Activated CD4-positive, alpha-beta T cell treated with anti-CD3 and anti-CD28 coated beads, Interleukin-2, amount 10 ng/mL, durations not matched to agents 7 days and 5 days (primary cell): ENCODE data around the gene CASTOR1. TPM values are rescaled to one million over a fixed set of nuclear protein-coding genes. Genes with fewer than 3 reads are reported as not detected.

ENCODE experiments used
- CTCF ChIA-PET: fragments of 350-600 bp; sonication (Branson Sonifier 250); formaldehyde crosslinking; loops from one replicate; lab custom pipeline; 2021; ENCODE audit warnings: antibody characterized with exemption; lab: Charles Lee
- POLR2A ChIA-PET: fragments of 350-600 bp; sonication (Branson Sonifier 250); formaldehyde crosslinking; loops from one replicate; lab custom pipeline; 2021; ENCODE audit warnings: antibody characterized with exemption; lab: Charles Lee
- DNase-seq: peaks from one replicate; pipeline ENCODE4 v3.0.0-alpha.2; 2020
- H3K27ac Mint-ChIP-seq: one replicate; pipeline ENCODE4 v1.8.0; 2021; ENCODE audit warnings: mild to moderate bottlenecking, moderate library complexity, mixed read lengths
- H3K27me3 Mint-ChIP-seq: one replicate; pipeline ENCODE4 v1.8.0; 2021; ENCODE audit warnings: mixed read lengths
- H3K36me3 Mint-ChIP-seq: one replicate; pipeline ENCODE4 v1.8.0; 2021; ENCODE audit warnings: low read depth, mixed read lengths
- H3K4me1 Mint-ChIP-seq: one replicate; pipeline ENCODE4 v1.8.0; 2021; ENCODE audit warnings: mixed read lengths
- H3K4me3 Mint-ChIP-seq: one replicate; pipeline ENCODE4 v1.8.0; 2021; ENCODE audit warnings: mild to moderate bottlenecking, moderate library complexity, mixed read lengths
- H3K9me3 Mint-ChIP-seq: one replicate; pipeline ENCODE4 v1.8.0; 2021; ENCODE audit warnings: mixed read lengths
- total RNA-seq, 2 experiments: library from RNA; stranded (reverse); gene quantifications; one replicate each; pipeline ENCODE4 v1.2.3, GENCODE V29; 2021

CASTOR1 gene
- total RNA-seq, 2 experiments from 2014 or later, result 16.7 to 20.0 TPM

DNA sequence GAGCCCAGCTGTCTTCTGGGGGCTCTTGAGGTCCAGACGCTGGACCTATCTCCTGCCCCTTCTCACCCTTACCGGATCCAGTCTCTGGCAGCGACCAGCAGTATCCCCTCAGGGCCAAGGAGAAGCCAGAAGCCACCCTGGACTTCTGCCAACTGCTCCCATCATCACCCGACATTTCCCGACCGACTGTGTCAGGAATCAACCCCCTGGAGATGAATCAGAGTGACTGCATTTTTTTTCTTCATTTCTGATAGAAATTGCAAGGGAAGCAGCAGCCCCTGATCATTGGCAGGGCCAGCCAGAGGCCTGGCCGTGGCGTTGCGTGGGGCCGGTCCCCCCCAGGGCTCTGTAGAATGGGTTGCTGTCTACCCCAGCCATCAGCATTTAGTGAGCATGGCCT is 37.6 kb downstream of the CASTOR1 start:
- H3K27me3 Mint-ChIP-seq, result no peaks in the 10 kb centered on the region
- CTCF ChIA-PET, result interaction anchor here (0.6 to 1.6 kb wide), 4 partner anchors 9 to 144 kb away, joined by 3 to 7 read pairs (median 4); partner anchors contain the start of gene CASTOR1
- no peaks in the 10 kb centered on the region for H3K36me3 Mint-ChIP-seq
- H3K4me1 Mint-ChIP-seq, result peaks cover 74% of the 10 kb centered on the region
- H3K9me3 Mint-ChIP-seq, result no peaks in the 10 kb centered on the region
- POLR2A ChIA-PET, result interaction anchor here (0.7 kb wide), 1 partner anchor 31 kb away, joined by 3 read pairs; no protein-coding TSS in a partner anchor
- no peak overlapping the region for H3K27ac Mint-ChIP-seq
- no peak overlapping the region for H3K4me3 Mint-ChIP-seq
- no peak for DNase-seq

DNA sequence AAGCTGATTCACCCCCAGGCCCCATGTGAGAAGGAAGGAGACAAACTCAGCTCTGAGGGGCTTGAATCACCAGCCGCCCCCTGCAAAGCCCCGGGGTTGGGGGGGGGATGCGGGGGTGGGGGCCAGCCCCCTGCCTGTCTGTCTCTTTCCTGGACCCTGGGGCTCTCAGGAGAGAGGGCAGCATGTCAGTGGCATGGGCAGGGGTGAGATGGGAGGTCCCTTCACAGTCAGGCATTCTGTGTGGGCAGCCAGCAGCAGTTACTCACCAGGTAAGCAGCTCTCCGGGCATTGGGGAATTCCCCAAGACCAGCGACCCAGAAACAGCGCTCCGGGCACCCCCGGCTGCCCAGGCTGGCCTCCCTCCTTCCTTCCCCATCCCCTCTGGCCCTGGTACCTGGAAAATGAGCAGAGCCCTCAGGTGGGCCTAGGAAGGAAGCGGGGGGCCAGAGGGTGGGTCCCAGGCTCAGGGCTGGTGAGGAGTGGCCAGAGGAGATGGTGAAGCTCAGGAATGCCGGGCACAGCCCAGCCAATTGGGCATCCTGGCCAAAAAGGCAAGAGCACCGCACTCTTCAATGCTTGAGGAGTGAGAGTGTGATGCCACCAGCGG is 38.5 kb downstream of the CASTOR1 start:
- Mint-ChIP-seq H3K36me3 (peaks cover 3% of the 10 kb centered on the region), H3K4me3 (no peak overlapping the region), H3K9me3 (no peaks in the 10 kb centered on the region), H3K4me1 (peaks cover 74% of the 10 kb centered on the region), H3K27ac (no peak overlapping the region), H3K27me3 (no peaks in the 10 kb centered on the region)
- DNase-seq, result no peak
- ChIA-PET POLR2A (no interaction called here), CTCF (interaction anchor here (0.9 to 1.7 kb wide), 6 partner anchors 13 to 143 kb away, joined by 3 to 7 read pairs (median 4); partner anchors contain the start of gene CASTOR1)

DNA sequence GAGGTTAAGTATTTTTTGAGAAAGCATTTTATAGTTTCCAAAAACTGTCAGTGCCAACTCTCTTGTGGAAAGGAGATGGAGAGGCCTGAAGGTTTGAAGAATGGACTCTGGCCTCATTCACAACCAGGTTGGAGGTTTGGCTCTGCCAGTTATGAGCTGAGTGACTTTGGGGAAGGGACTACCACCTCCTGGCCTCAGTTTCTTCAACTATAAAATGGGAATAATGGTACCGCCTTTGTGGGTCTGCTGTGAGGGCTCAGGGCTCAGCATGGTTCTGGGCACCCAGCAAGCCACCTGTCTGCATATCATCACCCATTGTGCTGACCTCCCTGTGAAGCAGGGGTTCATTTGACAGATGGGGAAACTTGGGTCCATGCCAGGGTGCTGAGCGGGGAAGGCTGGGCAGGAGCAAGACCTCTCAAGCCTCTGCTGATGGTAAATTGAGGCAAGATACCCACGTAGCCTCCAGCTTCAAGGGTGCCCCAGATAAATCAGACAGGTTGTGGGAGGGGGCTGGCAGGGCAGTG is 39.2 kb downstream of the CASTOR1 start:
- no peaks in the 10 kb centered on the region for H3K9me3 Mint-ChIP-seq
- peaks cover 8% of the 10 kb centered on the region for H3K36me3 Mint-ChIP-seq
- H3K27me3 Mint-ChIP-seq, result no peaks in the 10 kb centered on the region
- CTCF ChIA-PET, result interaction anchor here (0.9 to 1.7 kb wide), 4 partner anchors 30 to 142 kb away, joined by 3 to 5 read pairs (median 4); no protein-coding TSS in a partner anchor
- H3K4me3 Mint-ChIP-seq, result no peak overlapping the region
- H3K4me1 Mint-ChIP-seq, result peaks cover 77% of the 10 kb centered on the region
- no peak for DNase-seq
- POLR2A ChIA-PET, result no interaction called here
- H3K27ac Mint-ChIP-seq, result peak overlapping the region; percentile 60

DNA sequence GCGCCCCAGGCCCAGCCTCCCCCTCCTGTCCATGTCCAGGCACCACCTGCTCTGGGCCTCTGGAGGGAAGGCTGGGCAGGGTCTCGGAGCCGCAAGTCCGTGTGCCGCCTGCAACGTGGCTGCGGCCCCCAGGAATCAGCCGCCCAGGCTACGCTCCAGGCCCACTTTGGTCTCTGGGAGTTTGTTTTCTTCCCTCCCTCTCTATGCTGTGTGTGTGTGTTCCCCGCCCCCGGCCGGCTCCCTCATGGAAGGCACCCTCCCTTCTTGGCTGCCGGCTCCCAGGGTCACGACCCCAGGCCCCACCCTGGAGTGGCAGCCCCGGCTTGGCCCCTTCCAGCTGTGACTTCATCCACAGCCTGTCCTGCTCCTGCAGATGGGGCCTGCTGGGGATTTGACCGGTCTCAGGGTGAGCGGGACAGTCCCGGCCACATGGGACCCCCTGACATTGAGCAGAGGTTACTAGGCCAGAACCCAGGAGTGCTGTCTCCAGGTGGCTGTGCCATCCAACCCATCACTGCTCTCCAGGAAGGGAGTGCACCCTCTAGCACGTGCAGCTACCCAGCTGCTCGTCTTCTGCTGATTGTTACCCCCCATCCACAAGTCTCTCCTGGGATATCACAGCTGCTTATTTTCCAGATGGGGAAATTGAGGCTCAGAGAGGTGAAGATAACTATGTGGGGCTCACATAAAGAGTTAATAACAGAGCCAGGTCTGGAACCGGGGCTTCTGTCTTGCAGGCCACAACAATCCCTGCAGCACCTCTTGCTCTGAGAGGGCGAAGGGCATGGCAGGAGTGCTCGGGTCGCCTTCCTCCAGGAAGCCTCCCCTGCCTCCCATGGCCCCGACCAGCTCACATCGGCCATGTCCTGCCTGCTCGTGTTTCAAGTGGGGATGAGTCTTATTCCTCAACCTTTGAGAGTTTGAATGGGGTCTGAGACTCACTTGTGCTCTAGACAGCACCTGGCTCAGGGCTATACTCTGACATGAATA is 40.0 kb downstream of the CASTOR1 start:
- peaks cover 78% of the 10 kb centered on the region for H3K4me1 Mint-ChIP-seq
- ChIA-PET POLR2A (no interaction called here), CTCF (interaction anchor here (0.8 to 1.7 kb wide), 4 partner anchors 29 to 130 kb away, joined by 3 to 5 read pairs (median 4); no protein-coding TSS in a partner anchor)
- H3K27ac Mint-ChIP-seq, result peak overlapping the region; percentile 60
- H3K9me3 Mint-ChIP-seq, result no peaks in the 10 kb centered on the region
- DNase-seq, result no peak
- no peaks in the 10 kb centered on the region for H3K27me3 Mint-ChIP-seq
- no peak overlapping the region for H3K4me3 Mint-ChIP-seq
- peaks cover 15% of the 10 kb centered on the region for H3K36me3 Mint-ChIP-seq

DNA sequence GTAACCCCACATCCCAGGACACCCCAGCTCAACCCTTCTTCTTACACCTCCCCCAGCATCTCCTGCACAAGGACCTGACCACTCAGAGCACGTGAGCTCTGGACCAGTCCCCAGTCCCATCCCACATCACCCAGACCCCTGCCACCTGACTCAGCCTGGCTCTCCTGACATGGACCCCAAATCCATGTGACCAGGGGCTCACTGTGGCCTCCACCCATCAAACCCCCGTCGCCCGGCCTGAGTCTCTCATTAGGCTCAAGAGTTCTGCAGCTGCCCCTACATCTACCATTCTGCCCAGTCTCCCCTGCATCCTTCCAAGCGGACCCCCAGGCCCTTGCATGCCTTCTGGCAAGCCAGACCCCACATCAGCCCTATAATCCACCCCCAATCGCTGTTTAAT is 40.8 kb downstream of the CASTOR1 start:
- Mint-ChIP-seq H3K4me3 (peak overlapping the region; percentile 99), H3K36me3 (peaks cover 24% of the 10 kb centered on the region), H3K27ac (peak overlapping the region; percentile 84), H3K27me3 (no peaks in the 10 kb centered on the region), H3K9me3 (no peaks in the 10 kb centered on the region), H3K4me1 (peaks cover 81% of the 10 kb centered on the region)
- ChIA-PET CTCF (interaction anchor here (0.7 to 1.2 kb wide), 4 partner anchors 15 to 82 kb away, joined by 3 to 5 read pairs (median 4); no protein-coding TSS in a partner anchor), POLR2A (no interaction called here)
- DNase-seq, result no peak

DNA sequence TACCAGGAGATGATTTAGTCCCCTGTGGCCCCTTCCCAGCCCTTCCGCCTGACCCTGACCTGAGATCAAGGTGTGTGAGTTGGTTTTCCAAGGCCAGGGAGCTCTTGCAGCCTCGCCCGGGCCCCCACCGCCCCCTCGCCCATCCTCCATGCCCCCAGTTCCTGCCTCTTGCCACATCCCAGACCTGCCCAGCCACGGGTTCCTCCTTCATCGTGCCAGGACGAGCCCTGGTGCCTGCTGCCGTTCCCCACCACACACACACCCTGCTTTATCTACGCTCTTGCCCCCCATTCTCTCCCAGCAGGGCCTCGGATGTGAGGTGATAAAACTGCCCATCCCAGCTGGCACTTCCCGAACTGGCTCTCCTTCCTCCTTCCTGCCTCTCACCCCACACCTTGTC is 41.3 kb downstream of the CASTOR1 start:
- H3K9me3 Mint-ChIP-seq, result no peaks in the 10 kb centered on the region
- peak overlapping the region; percentile 99 for H3K4me3 Mint-ChIP-seq
- CTCF ChIA-PET, result interaction anchor here (0.5 to 1.2 kb wide), 4 partner anchors 16 to 680 kb away, joined by 3 to 5 read pairs (median 4); no protein-coding TSS in a partner anchor
- H3K27me3 Mint-ChIP-seq, result no peaks in the 10 kb centered on the region
- peak overlapping the region; percentile 95 for H3K27ac Mint-ChIP-seq
- peaks cover 29% of the 10 kb centered on the region for H3K36me3 Mint-ChIP-seq
- POLR2A ChIA-PET, result no interaction called here
- DNase-seq, result no peak
- peaks cover 82% of the 10 kb centered on the region for H3K4me1 Mint-ChIP-seq

DNA sequence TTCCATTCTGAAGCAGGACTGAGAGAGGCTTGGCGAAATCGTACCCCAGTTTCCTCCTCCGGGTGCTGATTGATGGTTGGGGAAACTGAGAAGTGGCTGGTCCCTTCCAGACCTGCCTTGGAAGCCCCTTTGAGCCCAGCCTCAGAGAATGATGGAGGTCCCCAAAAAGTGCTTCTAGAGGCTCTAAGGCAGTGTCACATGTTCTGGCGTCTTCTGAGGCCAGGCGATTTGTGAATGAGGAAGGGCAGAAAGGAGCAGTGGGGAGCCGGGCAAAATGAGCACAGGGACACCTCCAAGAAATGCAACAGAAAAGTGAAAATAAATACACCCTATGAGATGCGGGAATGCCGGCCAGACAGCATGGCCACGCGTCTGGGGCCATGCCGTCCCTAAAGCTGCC is 41.7 kb downstream of the CASTOR1 start:
- Mint-ChIP-seq H3K36me3 (peaks cover 33% of the 10 kb centered on the region), H3K27ac (peak overlapping the region; percentile 95), H3K27me3 (no peaks in the 10 kb centered on the region), H3K4me3 (peak overlapping the region; percentile 99), H3K9me3 (no peaks in the 10 kb centered on the region), H3K4me1 (peaks cover 82% of the 10 kb centered on the region)
- ChIA-PET CTCF (interaction anchor here (0.5 to 1.2 kb wide), 4 partner anchors 16 to 680 kb away, joined by 3 to 5 read pairs (median 4); no protein-coding TSS in a partner anchor), POLR2A (no interaction called here)
- no peak for DNase-seq

DNA sequence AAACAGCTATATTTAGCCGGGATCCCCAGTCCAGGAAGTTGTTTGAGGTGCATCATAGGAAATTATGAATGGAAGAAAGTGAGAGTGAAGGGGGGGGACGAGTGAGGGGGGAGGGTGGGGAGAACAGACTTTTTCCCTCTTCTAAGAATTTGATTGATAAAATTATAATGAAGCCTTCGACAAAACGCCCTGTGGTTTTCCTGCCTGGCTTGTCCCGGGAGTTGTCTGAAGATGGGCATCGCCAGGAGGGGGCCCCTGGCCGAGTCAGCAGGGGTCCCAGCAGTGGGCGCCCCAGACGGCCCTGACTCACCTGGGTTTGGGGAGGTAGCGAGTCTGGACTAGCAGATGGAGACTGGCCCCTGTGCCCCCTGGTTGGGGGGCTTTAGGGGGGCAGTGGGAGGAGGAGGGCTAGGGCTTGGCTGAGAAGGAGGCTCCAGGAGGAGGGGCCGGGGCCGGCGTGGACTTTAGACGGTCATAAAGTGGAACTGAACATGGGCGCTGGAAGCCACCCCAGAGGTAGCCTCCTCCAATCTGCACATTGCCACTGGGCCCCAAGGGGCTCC is 42.4 kb downstream of the CASTOR1 start:
- no peaks in the 10 kb centered on the region for H3K9me3 Mint-ChIP-seq
- ChIA-PET CTCF (interaction anchor here (5.3 kb wide), 1 partner anchor 140 kb away, joined by 34 read pairs; no protein-coding TSS in a partner anchor), POLR2A (interaction anchor here (0.6 to 1.0 kb wide), 5 partner anchors 47 to 327 kb away, joined by 3 read pairs; no protein-coding TSS in a partner anchor)
- H3K4me1 Mint-ChIP-seq, result peaks cover 81% of the 10 kb centered on the region
- peak overlapping the region; percentile 99 for H3K4me3 Mint-ChIP-seq
- peaks cover 38% of the 10 kb centered on the region for H3K36me3 Mint-ChIP-seq
- H3K27ac Mint-ChIP-seq, result peak overlapping the region; percentile 95
- no peaks in the 10 kb centered on the region for H3K27me3 Mint-ChIP-seq
- DNase-seq, result no peak

DNA sequence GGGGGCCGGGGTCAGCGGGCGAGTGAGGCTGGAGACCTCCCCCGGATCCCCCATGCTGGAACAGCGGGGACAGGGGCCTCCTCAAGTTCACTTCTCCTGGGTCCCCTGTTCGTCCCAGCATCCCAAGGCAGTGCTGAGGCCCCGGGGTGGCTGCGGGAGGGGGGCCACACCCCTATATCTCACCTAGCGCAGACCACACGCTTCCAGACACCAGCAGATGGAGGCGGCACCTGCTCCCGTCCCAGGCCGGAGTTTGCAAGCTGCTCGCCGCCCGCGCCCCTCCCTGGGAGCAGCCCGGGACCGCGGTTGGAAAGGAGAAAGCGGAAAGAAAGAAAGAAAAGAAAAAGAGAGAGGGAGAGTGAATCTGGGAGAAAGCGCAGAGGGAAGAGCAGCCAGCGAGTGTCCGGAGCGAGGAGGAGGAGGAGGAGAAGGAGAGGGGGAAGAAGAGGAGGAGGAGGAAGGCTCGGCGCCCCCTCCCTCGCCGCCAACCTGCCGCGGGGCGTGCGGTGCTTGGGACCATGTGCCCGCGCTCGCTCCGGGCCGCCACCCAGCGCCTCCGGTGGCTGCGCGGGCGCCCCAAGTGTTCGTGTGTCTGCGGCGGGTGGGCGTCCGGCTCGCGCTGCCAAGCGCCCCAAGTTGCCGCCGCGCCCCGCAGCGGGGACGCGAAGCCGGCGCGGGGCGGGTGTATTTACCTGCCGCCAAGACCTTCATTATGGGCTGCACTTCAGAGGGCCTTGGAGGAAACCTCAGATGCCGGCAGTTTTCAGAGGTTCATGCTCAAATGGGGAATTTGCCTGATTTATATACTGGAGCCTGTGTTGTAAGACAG is 43.1 kb downstream of the CASTOR1 start, which contains the start of gene LIF:
LIF (minus strand) TSS at position 775 of the 829 bp plus-strand sequence; CDS start at position 711, 64 bp downstream.
- CTCF ChIA-PET, result interaction anchor here (2.5 to 5.3 kb wide), 2 partner anchors 11 to 139 kb away, joined by 10 to 34 read pairs; no protein-coding TSS in a partner anchor

DNA sequence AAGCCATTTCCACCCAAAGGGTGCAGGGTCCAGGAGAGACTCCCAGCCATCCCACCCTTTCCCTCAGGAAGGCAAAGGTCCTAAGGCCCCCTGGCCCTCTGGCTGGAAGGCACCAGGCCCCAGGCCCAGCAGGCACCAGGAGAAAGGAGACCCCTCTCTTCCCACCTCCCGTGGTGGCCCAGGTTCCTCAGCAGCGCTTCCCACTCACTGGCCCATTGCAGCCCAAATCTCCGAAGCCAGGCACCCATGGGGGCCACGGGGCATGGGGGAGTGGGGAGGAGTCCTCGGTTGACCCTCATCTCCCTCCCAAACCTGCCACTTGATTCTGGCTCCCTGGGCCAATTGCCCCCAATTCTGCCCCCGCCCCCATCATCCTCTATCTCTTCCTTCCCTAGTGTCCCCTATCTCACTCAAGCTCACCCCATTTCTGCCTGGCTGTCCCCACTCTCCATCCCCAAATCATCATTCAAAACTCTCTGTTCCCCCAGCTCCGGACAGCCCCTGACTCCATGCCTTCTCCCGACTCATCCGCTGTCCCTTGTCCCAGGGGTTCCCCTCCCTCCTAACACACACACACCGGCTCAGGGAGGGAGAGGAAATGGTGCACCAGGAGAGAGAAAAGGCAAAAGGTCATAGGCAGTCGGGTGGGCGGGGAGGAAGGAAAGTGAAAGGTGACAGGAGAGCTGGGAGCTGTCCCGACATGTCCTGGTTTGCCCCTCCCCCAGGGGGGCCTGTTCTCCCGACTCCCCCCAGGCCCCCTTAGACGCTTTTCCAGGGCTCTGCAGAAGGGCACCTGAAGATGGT is 43.9 kb downstream of the CASTOR1 start:
- CTCF ChIA-PET, result interaction anchor here (2.5 to 5.3 kb wide), 2 partner anchors 10 to 139 kb away, joined by 10 to 34 read pairs; no protein-coding TSS in a partner anchor
- Mint-ChIP-seq H3K4me1 (peaks cover 86% of the 10 kb centered on the region), H3K36me3 (peaks cover 48% of the 10 kb centered on the region), H3K27ac (peak overlapping the region; percentile 99), H3K9me3 (no peaks in the 10 kb centered on the region), H3K27me3 (no peaks in the 10 kb centered on the region), H3K4me3 (peak overlapping the region; percentile 99)
- DNase-seq, result peak; percentile 38
- POLR2A ChIA-PET, result interaction anchor here (0.6 kb wide), 3 partner anchors 60 to 70 kb away, joined by 3 to 5 read pairs (median 3); no protein-coding TSS in a partner anchor

More for the DNA sequence above, 43.1 kb downstream of the CASTOR1 start, which contains the start of gene LIF:
- H3K9me3 Mint-ChIP-seq, result no peaks in the 10 kb centered on the region
- peaks cover 40% of the 10 kb centered on the region for H3K36me3 Mint-ChIP-seq
- POLR2A ChIA-PET, result interaction anchor here (0.6 to 1.0 kb wide), 7 partner anchors 48 to 326 kb away, joined by 3 read pairs; no protein-coding TSS in a partner anchor
- peak within 1 kb of the TSS; percentile 99 for H3K4me3 Mint-ChIP-seq
- no peaks in the 10 kb centered on the region for H3K27me3 Mint-ChIP-seq
- DNase-seq, result peak; percentile 61
- peak within 1 kb of the TSS; percentile 99 for H3K27ac Mint-ChIP-seq
- H3K4me1 Mint-ChIP-seq, result peaks cover 79% of the 10 kb centered on the region
